ENCODE data around the gene EEF1G. TPM values are rescaled to one million over a fixed set of nuclear protein-coding genes. Genes with fewer than 3 reads are reported as not detected.

EEF1G gene
- total and polyA plus RNA-seq, 9 of the 15 experiments (the other 6 are each of a cell fraction or from before 2014, with no cell fraction given): 985 to 2,349 (median 2,035) TPM

GRCh38 chr11:62546244-62546928, 27.3 kb downstream of the EEF1G start, which contains the start of gene AHNAK (continued):
- TF ChIP-seq MTA3 (IDR thresholded peaks at IDR 0.05; ENCODE audit: borderline replicate concordance) (peak; percentile 23; the same call in 1 of the 2 replicates), ZNF79 (CRISPR knock-in tag; IDR thresholded peaks at IDR 0.05; ENCODE audit: low read depth) (no peak), ZNF512 (tag; IDR thresholded peaks at IDR 0.05) (no peak), CREB1 (IDR thresholded peaks at IDR 0.05) (no peak), CREB1 (CRISPR knock-in tag; IDR thresholded peaks at IDR 0.05) (peak; percentile 36; the same call in 1 of the 2 replicates), SOX6 (IDR thresholded peaks at IDR 0.05) (no peak), ZNF668 (CRISPR knock-in tag; IDR thresholded peaks at IDR 0.05) (no peak), MNT (conservative IDR thresholded peaks at IDR 0.05) (0 out of 4 replicates have a peak, but pooled peaks of 1 of the 2 experiments have one; percentile 26), ZBED1 (IDR thresholded peaks at IDR 0.05) (no peak), FOXK2 (conservative IDR thresholded peaks at IDR 0.05 in 1 of 2, IDR thresholded peaks at IDR 0.05 in 1 of 2; ENCODE audit: low read depth in 2 of 2) (no peak), ZC3H11A (IDR thresholded peaks at IDR 0.05; ENCODE audit: low read depth, low read length) (no peak), ZNF3 (CRISPR knock-in tag; IDR thresholded peaks at IDR 0.05) (no peak), ELK3 (CRISPR knock-in tag; IDR thresholded peaks at IDR 0.05) (no peak), ARID2 (IDR thresholded peaks at IDR 0.05) (no peak), FOXP4 (CRISPR knock-in tag; IDR thresholded peaks at IDR 0.05; ENCODE audit: borderline replicate concordance) (no peak), ZNF699 (CRISPR knock-in tag; IDR thresholded peaks at IDR 0.05; ENCODE audit: insufficient replicate concordance) (no peak), ZNF449 (CRISPR knock-in tag; IDR thresholded peaks at IDR 0.05) (no peak), WHSC1 (IDR thresholded peaks at IDR 0.05; ENCODE audit: low read length) (no peak), ZNF696 (CRISPR knock-in tag; conservative IDR thresholded peaks at IDR 0.05) (no peak), ZSCAN29 (IDR thresholded peaks at IDR 0.05) (no peak), KDM1A (IDR thresholded peaks at IDR 0.05) (no peak), KLF1 (tag; IDR thresholded peaks at IDR 0.05) (no peak)

Data from K562 (cell line).